Renal cortical epithelial cell (primary cell): ENCODE data around the gene IRX3. TPM values are rescaled to one million over a fixed set of nuclear protein-coding genes. Genes with fewer than 3 reads are reported as not detected.
A peak's percentile ranks its signal among the peaks of the same experiment; 100 is the strongest.

ENCODE experiments used
- DNase-seq: peaks from one replicate; pipeline ENCODE4 v3.0.0-alpha.2; 2011; ENCODE audit warnings: low read depth
- total RNA-seq: library from RNA; depleted of rRNA; stranded (reverse); fragments of >200 nt; gene quantifications from 2 replicates; pipeline ENCODE4 v1.2.3, GENCODE V29; 2014

IRX3 gene
- total RNA-seq, 1 donor from 2014 or later, result 14.6 TPM

DNA sequence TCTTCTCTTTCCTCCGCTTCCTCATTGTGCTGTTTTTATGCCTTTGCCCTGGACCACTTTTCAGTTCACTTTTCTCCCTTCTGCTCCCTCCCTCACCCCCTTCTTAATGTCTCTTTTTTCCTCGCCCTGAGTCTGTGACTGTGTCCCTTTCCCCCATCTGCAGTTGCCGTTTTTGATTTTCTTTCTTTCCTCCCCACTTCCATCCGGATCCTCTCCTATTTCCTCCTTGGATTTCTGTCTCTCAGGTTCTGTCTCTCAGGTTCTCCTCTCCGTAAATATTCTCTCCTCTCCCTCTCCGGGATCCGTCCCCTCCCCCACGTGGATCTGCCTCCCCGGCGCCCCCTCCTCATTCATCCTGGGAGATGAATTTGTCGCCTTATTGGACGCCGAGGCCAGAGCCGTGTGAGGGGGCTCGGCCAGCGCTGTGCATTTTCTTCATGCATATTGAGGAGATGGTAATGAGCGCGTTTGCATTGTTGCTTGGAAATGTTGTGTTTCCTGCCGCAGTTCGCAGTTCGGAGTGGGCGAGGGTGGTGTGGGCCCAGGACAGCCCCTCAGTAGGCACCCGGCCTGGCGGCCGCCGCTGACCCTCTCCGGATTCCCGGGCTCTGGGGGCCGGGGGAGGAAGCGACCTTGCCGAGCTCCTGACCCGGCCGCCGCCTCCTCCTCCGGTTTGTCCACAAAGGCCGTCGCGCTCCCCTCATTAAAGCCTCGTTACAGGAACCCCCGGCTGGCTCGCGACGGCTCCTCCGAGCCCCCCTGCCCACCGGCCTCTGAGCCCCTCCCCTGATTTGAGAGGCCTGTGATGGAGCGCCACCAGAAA, 4.5 kb upstream of the IRX3 start:
- no peak for DNase-seq

DNA sequence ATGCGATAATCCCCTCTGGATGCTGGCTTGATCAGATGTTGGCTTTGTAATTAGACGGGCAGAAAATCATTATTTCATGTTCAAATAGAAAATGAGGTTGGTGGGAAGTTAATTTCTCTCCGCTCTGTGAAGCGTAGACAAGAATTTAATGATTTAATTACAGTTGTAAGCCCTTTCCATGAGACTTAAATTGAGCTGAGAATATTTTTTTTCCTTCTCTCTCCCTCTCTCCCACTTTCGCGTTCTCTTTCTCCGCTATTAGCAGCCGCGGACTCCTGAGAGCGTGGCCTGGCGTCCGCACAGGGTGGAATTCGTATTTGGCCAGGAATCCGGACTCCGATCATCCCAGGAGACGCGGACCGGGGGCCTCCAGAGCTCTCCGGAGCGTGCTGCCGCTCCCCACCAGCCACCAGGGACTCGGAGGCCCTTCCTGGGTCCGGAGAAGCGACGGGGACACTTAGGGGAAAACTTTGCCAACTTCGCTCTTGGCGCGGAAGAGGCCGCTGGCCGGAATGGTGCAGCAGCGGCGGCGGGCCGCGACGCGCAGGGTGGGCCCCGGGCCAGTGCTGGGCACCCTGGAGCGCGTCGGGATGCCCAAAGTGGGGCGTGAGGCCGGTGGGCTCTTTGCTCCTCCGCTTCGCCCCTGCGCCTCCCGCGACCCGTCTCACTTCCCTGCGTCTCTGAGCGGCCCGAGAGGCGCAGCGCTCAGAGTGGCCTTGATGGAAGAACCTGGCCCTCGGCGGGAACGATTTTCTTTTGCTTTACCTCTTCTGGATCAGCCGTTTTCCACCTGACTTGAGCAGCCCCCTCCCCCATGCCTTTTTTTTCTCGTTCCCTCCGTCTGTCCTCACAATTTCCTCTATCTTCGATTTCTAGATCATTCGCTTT, 3.6 kb upstream of the IRX3 start:
- DNase-seq, result no peak

DNA sequence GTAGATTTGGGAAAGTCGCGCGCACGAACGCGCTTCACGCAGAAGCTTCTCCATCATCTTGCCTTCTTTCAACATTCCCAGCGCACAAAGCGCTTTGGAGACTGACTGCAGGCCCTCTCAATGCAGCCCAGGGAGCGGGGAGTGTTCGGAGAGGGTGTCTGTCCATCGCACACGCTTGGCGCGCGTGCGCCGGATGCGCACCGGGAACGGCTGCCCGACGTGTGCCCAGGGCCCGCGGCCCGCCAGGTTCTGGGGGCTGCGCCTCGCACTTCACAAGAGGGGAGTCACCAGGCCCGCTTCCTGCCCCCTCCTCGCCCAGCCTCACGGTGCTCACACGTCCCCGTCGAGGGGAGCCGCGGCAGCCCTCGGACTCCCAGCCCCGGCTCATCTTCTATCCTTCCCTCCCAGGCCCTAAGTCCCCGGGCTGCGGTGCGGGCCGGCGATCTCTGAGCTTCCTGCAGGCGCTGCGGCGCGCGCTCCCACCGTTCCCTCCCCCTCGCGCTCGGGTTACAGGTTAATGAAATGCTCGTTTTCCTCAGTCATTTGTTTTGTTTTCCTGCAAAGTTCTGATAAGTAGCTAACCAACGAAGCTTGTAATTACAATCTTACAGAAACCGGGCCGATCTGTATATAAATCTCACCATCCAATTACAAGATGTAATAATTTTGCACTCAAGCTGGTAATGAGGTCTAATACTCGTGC, 2.8 kb upstream of the IRX3 start:
- no peak for DNase-seq

DNA sequence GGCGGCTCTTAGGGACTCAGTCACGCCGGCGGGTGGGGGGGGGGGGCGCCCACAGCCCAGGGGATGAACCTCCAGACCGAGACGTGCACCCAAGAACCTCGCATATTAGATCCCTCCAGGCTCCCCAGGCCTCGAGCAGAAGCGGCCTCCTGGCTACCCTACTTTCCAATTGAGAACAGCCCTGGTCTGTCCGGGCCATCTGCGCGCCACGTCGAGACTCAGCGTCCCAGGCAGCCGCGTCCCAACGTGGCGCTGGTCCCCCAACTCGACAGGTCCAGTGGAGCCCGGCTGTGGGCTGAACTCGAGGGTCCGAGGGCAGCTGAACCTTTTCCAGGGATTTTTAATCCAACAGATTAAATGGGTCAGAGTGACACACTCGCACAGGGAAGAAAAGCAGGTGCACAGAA, 2.3 kb upstream of the IRX3 start:
- no peak for DNase-seq

GRCh38 chr16:54288030-54288834, 1.6 kb upstream of the IRX3 start:
- no peak for DNase-seq

DNA sequence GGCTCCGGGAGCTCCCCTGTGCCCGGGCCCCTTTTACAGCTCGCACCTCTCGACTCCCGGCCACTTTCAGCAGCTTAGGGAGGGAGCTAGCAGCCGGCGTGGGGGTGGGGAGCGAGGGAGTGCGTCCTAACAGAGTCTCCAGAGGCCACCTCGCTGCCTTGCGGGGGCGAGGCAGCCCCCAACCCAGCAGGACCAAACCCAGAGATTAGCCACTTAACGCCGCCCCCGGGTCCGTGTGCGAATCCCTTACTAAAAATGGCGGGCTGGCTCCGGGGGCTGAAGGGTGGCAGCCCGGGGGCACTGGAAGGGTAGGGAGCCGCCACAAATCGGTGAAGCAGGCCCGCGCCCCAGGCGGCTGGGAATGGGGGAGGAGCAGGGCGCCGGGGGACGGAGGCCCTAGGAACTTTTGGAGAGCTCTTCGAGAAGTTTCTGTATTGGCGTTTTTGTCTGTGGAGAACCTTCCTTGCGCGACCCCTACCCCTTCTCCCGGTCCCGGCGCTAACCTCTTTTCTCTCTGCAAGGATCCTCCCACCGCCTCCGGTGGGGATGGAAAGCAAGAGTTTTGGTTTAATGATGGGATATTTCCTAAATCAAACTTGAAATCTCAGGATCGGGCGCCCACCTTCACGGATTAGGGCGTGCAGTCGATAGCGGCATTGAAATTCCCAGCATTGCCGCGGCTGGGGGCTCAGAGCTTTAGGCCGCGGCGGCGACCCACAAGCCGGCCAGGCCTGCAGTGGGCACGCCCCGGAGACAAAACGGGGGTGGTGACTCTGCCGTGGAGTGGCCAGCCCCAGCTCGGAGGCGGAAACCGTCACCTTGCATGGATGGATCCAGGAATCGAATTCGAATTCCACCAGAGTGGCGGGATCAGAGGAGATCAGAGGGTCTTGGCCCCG, 793 bp upstream of the IRX3 start:
- no peak for DNase-seq

DNA sequence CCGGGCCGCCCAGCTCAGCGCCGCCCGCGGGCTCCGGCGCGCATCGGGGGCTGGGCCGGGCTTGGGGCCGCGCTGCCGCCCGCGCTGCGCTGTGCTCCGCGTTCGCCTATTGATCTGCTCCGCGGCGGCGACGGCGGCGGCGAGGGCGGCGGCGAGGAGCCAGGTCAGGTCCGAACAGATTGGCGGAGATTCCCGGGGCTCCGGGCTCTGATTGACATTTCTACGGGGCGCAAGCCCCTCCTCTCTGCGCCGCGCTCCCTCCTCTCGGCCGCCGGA, 559 bp downstream of the IRX3 start:
- no peak for DNase-seq

DNA sequence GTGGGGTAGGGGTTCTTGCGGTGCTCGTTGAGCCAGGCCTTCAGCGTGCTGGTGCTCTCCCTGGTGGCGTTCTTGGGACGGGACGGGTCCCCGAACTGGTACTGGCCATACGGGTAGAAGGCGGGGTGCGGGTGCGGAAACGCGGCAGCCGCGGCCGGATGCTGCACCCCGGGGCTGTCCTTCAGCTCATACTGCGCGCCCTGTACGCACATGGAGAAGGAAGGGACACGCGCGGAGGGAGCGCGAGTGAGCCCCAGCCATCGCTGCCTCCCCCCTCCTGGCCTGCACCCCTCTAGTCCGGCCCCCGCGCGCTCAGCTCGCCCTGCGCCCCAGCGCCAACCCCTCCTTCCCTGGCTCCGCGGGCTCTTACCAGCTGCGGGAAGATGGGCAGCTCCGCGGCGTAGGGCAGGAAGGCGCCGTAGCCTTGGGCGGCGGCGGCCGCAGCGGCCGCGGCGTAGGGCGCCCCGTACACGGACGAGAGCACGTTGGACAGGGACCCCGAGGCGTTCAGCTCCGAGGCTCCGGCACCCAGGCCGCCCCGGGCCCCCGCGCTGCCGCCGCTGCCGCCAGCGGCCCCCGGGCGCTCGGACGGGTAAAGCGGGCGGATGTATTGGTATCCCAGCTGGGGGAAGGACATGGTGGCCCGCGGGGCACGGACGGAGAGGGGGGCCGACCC, 1.0 kb downstream of the IRX3 start:
- no peak for DNase-seq

- no peak for DNase-seq
Measured at GRCh38 chr16:54284931-54285413, 1.6 kb downstream of the IRX3 start.

- no peak for DNase-seq
Measured at GRCh38 chr16:54284319-54284930, 2.2 kb downstream of the IRX3 start.

DNA sequence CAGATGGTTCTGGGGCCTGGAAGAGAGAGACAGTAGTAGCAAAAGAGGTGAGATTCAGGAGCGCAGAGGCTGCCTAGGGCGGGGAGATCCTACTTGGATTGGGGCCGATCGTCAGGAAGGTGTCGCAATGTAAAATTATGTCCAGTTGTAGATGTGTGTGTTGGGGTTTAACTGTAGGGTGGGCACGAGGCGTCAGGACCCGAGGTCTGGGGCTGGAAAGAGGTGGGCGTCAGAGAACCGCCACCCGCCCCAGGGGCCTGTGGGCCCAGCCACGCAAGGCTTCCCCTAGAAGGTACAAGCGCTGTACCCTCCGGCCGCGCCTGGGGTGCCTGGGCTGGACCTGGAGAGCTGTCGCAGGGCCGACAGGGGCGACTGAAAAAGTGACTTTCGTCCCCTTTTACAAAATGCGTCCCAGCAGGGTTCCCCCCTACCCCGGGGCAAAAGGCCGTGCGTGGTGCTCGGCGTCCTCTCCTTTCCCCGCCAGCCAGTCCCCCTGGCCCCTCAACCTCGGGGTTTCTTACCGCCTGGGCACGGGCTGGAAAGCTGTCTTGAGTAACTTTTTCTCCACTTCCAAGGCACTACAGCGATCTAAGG, 2.8 kb downstream of the IRX3 start:
- DNase-seq, result no peak

DNA sequence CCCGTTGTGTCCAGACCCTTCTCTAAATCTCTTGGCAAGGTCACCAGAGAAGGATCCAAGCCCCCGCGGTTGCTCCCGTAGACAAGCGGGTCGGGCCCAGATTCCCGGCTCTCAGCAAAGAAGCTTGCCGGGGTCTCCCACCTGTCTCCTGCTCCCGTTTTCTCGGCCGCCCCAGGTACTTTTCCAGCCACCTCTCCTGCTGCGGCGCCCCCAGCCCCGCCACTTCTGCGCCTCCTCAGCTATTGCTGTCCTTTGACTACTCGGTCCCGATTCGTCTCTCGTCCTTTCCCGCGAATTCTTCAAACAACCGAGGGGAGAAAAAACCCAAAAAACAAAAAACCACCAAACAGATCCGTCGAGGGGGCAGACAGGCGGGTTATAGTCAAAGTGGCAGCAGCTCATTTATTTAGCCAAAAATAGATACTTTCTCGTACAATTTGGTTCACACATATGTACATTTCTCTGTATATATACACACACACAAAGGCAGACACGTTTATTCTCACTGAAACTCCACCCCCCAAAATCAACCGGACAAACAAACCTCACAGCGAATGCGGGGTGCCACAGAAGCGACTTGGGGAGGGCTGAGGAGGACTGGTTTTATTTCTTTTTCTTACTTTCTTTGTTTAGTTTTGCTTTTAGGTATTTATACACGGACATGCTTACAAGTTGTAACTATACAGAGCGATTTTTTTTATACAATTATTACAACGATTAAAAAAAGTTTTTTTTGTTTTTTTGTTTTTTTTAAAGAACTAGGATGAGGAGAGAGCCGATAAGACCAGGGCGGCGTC, 3.5 kb downstream of the IRX3 start:
- DNase-seq, result no peak

GRCh38 chr16:54282202-54282927, 4.2 kb downstream of the IRX3 start:
- no peak for DNase-seq

DNA sequence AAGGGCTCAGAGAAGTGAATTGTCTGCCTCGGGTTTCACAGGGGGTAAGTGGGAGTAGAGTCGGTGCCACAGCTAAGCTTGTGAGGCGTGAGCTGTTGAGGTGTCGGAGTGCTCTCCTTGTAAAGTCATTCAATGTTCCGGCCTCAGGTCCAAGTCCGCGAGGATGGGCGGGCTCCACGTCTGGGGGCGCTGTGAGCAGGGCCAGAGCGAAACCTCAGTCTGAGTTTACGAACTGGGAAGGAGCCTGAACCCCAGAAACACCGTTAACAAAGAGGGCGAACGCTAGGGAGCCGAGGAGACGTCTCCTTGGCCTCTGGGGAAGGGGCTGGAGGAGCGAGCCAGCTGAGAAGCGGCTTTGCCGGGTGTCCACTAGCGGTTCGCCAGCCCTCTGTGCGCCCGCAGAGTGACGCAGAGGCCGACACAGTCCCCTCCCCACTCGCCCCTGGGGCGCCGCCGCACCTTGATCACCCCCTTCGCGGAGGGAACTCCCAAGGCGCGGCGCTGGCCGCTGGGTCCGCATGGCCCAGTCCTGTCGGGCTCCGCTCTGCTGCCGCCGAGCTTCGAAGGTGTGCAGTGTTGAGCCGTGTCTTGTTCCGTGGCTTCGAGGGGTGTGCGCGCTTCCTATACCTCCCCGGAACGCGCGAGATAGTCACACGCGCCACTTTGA, 4.9 kb downstream of the IRX3 start:
- DNase-seq, result no peak

GRCh38 chr16:54280751-54281150, 5.8 kb downstream of the IRX3 start:
- peak; percentile 46 for DNase-seq

DNA sequence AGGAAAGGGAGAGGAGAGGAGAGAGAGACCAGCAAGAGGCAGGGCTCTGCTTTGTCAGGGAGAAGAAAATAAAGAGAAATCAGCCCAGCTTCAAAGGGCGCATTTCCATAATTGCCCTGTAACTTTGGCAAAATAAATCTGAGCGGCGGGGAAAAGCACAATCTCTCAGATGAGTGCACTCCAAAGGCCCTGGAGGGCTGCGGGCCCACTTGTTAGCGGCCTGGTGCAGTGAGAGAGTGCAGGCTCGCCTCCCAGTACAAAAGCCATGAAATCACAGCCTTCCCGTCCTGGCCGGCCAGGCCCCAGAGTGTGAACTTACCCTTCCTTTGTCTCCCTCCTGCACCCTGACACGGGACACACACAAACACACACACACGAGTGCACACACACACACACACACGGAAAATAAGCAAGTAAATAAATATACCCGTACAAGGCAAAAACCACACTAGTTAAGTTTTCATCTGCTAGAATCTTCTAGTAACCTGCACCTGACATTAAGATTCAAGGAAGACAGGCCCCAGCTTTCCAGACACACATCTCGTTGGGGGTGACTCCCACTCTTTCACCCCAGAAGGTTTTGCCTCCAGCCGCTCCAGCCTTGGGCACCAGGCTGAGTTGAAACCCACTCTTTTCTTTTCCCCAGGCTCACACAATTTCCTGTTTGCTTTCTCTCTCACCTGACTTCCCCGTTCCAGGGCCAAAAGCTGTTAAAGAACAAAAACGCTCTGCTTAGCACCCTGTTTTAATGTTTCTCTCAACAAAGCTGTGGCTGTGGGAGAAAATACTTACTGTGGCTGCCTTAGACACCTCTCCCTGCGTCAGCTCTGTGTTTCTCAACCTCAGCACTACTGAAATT, 8.5 kb downstream of the IRX3 start:
- DNase-seq, result peak; percentile 45
